H9 (cell line): Measurements from ENCODE around the gene RAB9A. TPM values are rescaled to one million over a fixed set of nuclear protein-coding genes. Genes with fewer than 3 reads are reported as not detected.

ENCODE experiments used
- DNase-seq: peaks from one replicate; pipeline ENCODE4 v3.0.0-alpha.2; 2017
- H2AFZ ChIP-seq: one replicate; pipeline ENCODE4 v1.6.1; 2013; ENCODE audit warnings: mild to moderate bottlenecking, low read length, control low read depth, moderate library complexity
- H2AK5ac ChIP-seq: 2 replicates; pipeline ENCODE4 v1.6.1; 2013; ENCODE audit warnings: low read length, control low read depth, mixed read lengths; ENCODE audit not compliant: insufficient read length
- H2BK120ac ChIP-seq: one replicate; pipeline ENCODE4 v1.6.1; 2013; ENCODE audit warnings: low read depth, mild to moderate bottlenecking, low read length, control low read depth, inconsistent platforms; ENCODE audit not compliant: poor library complexity, severe bottlenecking
- H2BK12ac ChIP-seq: 2 replicates; pipeline ENCODE4 v1.6.1; 2013; ENCODE audit warnings: low read length, control low read depth, mixed read lengths, low read depth; ENCODE audit not compliant: insufficient read length
- H2BK15ac ChIP-seq: 2 replicates; pipeline ENCODE4 v1.6.1; 2013; ENCODE audit warnings: low read depth, low read length, control low read depth
- H2BK20ac ChIP-seq: one replicate; pipeline ENCODE4 v1.6.1; 2013; ENCODE audit warnings: low read depth, mild to moderate bottlenecking, low read length, control low read depth, inconsistent platforms; ENCODE audit not compliant: poor library complexity, severe bottlenecking
- H2BK5ac ChIP-seq: 2 replicates; pipeline ENCODE4 v1.6.1; 2013; ENCODE audit warnings: low read length, control low read depth, mixed read lengths; ENCODE audit not compliant: insufficient read length
- H3K14ac ChIP-seq: 2 replicates; pipeline ENCODE4 v1.6.1; 2013; ENCODE audit warnings: low read length, control low read depth; ENCODE audit not compliant: insufficient read depth
- H3K18ac ChIP-seq: 2 replicates; pipeline ENCODE4 v1.6.1; 2013; ENCODE audit warnings: low read depth, mild to moderate bottlenecking, mixed read lengths, low read length, control low read depth; ENCODE audit not compliant: insufficient read length
- H3K23ac ChIP-seq: 2 replicates; pipeline ENCODE4 v1.6.1; 2013; ENCODE audit warnings: low read length, control low read depth, mixed read lengths, low read depth; ENCODE audit not compliant: insufficient read length
- H3K23me2 ChIP-seq: 2 replicates; pipeline ENCODE4 v1.6.1; 2013; ENCODE audit warnings: low read depth, mild to moderate bottlenecking, mixed read lengths, low read length, control low read depth; ENCODE audit not compliant: insufficient read length, poor library complexity, severe bottlenecking
- H3K27ac ChIP-seq: 2 replicates; pipeline ENCODE4 v1.5.1; 2013; ENCODE audit warnings: low read length, control low read depth, mixed read lengths, low read depth; ENCODE audit not compliant: insufficient read length
- H3K27me3 ChIP-seq: 2 replicates; pipeline ENCODE4 v1.6.1; 2013; ENCODE audit warnings: low read length, control low read depth, inconsistent platforms; ENCODE audit not compliant: insufficient read depth
- H3K4ac ChIP-seq: 2 replicates; pipeline ENCODE4 v1.6.1; 2013; ENCODE audit warnings: low read depth, mild to moderate bottlenecking, control low read depth, inconsistent platforms, low read length, moderate library complexity
- H3K4me1 ChIP-seq: 2 replicates; pipeline ENCODE4 v1.6.1; 2013; ENCODE audit warnings: low read length, control low read depth, inconsistent platforms; ENCODE audit not compliant: insufficient read depth
- H3K4me2 ChIP-seq: 2 replicates; pipeline ENCODE4 v1.6.1; 2013; ENCODE audit warnings: low read length, control low read depth, mixed read lengths; ENCODE audit not compliant: insufficient read length, insufficient read depth
- H3K56ac ChIP-seq: 2 replicates; pipeline ENCODE4 v1.6.1; 2013; ENCODE audit warnings: low read depth, mild to moderate bottlenecking, mixed read lengths, low read length, control low read depth; ENCODE audit not compliant: insufficient read length
- H3K79me1 ChIP-seq: 2 replicates; pipeline ENCODE4 v1.6.1; 2013; ENCODE audit warnings: low read depth, mild to moderate bottlenecking, moderate library complexity, low read length, control low read depth, inconsistent platforms; ENCODE audit not compliant: insufficient read depth, poor library complexity, severe bottlenecking
- H3K79me2 ChIP-seq: 2 replicates; pipeline ENCODE4 v1.6.1; 2013; ENCODE audit warnings: low read length, control low read depth, inconsistent platforms; ENCODE audit not compliant: insufficient read depth
- H3K9ac ChIP-seq: 2 replicates; pipeline ENCODE4 v1.6.1; 2013; ENCODE audit warnings: low read length, control low read depth, mixed read lengths; ENCODE audit not compliant: insufficient read length; ENCODE audit errors: extremely low read depth
- H3K9me3 ChIP-seq: one replicate; pipeline ENCODE4 v1.6.1; 2013; ENCODE audit warnings: low read depth, low read length, inconsistent platforms; ENCODE audit not compliant: control insufficient read depth
- H3T11ph ChIP-seq: one replicate; pipeline ENCODE4 v1.6.1; 2013; ENCODE audit warnings: mild to moderate bottlenecking, low read length, control low read depth, inconsistent platforms
- H4K20me1 ChIP-seq: one replicate; pipeline ENCODE4 v1.6.1; 2013; ENCODE audit not compliant: control insufficient read depth, insufficient read length, insufficient read depth
- H4K5ac ChIP-seq: 2 replicates; pipeline ENCODE4 v1.6.1; 2013; ENCODE audit warnings: low read depth, mild to moderate bottlenecking, mixed read lengths, low read length, control low read depth; ENCODE audit not compliant: insufficient read length
- H4K8ac ChIP-seq: replicated peaks from 2 replicates; pipeline ENCODE4 v1.6.1; 2013; ENCODE audit warnings: low read length, control low read depth, mixed read lengths, low read depth; ENCODE audit not compliant: insufficient read length
- H4K91ac ChIP-seq: 2 replicates; pipeline ENCODE4 v1.6.1; 2013; ENCODE audit warnings: low read depth, mild to moderate bottlenecking, moderate library complexity, mixed read lengths, low read length, control low read depth; ENCODE audit not compliant: insufficient read length
- H3K27ac Mint-ChIP-seq, 3 experiments: 2 replicates in 2 of 3; 3 replicates in 1 of 3; pipeline ENCODE4 v1.8.0; 2020 to 2021; ENCODE audit warnings: mixed read lengths in 3 of 3, mild to moderate bottlenecking in 1 of 3, moderate library complexity in 1 of 3
- H3K27me3 Mint-ChIP-seq: 2 replicates; pipeline ENCODE4 v1.8.0; 2021; ENCODE audit warnings: low read depth, mild to moderate bottlenecking, moderate library complexity, mixed read lengths
- H3K36me3 Mint-ChIP-seq, 3 experiments: 2 replicates in 2 of 3; 3 replicates in 1 of 3; pipeline ENCODE4 v1.8.0; 2020 to 2021; ENCODE audit warnings: low read depth in 3 of 3, mixed read lengths in 3 of 3; ENCODE audit not compliant: insufficient read depth in 1 of 3
- H3K4me1 Mint-ChIP-seq, 2 experiments: 2 replicates each; pipeline ENCODE4 v1.8.0; 2020; ENCODE audit warnings: mixed read lengths in 2 of 2
- H3K4me3 Mint-ChIP-seq, 2 experiments: 2 replicates in 1 of 2; 3 replicates in 1 of 2; pipeline ENCODE4 v1.8.0; 2020 to 2021; ENCODE audit warnings: mild to moderate bottlenecking in 2 of 2, mixed read lengths in 2 of 2, moderate library complexity in 1 of 2
- H3K9me3 Mint-ChIP-seq, 2 experiments: 2 replicates in 1 of 2; 3 replicates in 1 of 2; pipeline ENCODE4 v1.8.0; 2020; ENCODE audit warnings: mild to moderate bottlenecking in 2 of 2, mixed read lengths in 2 of 2, moderate library complexity in 1 of 2
- WGBS: extraction: QIAGEN DNeasy Blood & Tissue Kit; methylation state at CpG from one replicate; pipeline ENCODE4 v1.1.7; 2013; ENCODE audit warnings: missing lambda C conversion rate, low lambda C conversion rate, mixed read lengths; ENCODE audit not compliant: insufficient read length; ENCODE audit errors: extremely low coverage; 5-methylcytosine and 5-hydroxymethylcytosine counted together
- total RNA-seq: library from RNA; stranded (reverse); gene quantifications from 2 replicates; pipeline ENCODE4 v1.2.1, GENCODE V29; 2021
- TF ChIP-seq, protein P1 (sequence below): fragments of 200-600 bp; sonication (generic); conservative IDR thresholded peaks from 3 replicates; pipeline ENCODE4 v1.8.0; 2021; ENCODE audit warnings: antibody characterized with exemption, mild to moderate bottlenecking

The RAB9A gene
- total RNA-seq, 1 experiment from 2014 or later = 21.3 TPM

DNA sequence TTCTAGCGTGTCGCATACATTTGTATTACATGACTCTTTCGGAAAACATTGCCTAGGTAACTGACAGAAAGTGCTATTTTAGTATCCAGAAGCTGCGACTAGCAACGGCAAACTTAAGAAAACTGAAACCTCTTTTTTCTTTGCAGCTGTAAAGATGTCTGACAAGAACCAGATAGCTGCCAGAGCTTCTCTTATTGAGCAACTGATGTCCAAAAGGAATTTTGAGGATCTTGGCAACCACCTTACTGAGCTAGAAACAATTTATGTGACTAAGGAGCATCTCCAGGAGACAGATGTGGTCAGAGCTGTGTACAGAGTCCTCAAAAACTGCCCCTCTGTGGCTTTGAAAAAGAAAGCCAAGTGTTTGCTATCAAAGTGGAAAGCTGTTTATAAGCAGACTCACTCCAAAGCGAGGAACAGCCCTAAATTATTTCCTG is 26.6 kb upstream of the RAB9A start:
- H2BK120ac ChIP-seq = no peak overlapping the region
- no peak overlapping the region for H4K5ac ChIP-seq
- no peak overlapping the region for H3K9ac ChIP-seq
- no peaks in the 10 kb centered on the region for H3K79me2 ChIP-seq
- no peak overlapping the region for H3K23ac ChIP-seq
- peaks cover 38 to 59% of the 10 kb centered on the region in 2 experiments for H3K9me3 Mint-ChIP-seq
- no peaks in the 10 kb centered on the region for H3K27me3 Mint-ChIP-seq
- peaks cover 15 to 34% (median 31%) of the 10 kb centered on the region in 3 experiments; a peak in 6 of 7 replicates for H3K36me3 Mint-ChIP-seq
- no peak overlapping the region for H2AK5ac ChIP-seq
- TF ChIP-seq, protein P1, sequence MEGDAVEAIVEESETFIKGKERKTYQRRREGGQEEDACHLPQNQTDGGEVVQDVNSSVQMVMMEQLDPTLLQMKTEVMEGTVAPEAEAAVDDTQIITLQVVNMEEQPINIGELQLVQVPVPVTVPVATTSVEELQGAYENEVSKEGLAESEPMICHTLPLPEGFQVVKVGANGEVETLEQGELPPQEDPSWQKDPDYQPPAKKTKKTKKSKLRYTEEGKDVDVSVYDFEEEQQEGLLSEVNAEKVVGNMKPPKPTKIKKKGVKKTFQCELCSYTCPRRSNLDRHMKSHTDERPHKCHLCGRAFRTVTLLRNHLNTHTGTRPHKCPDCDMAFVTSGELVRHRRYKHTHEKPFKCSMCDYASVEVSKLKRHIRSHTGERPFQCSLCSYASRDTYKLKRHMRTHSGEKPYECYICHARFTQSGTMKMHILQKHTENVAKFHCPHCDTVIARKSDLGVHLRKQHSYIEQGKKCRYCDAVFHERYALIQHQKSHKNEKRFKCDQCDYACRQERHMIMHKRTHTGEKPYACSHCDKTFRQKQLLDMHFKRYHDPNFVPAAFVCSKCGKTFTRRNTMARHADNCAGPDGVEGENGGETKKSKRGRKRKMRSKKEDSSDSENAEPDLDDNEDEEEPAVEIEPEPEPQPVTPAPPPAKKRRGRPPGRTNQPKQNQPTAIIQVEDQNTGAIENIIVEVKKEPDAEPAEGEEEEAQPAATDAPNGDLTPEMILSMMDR = no peak
- H3K9me3 ChIP-seq = no peaks in the 10 kb centered on the region
- H4K8ac ChIP-seq = no peak overlapping the region
- H2BK20ac ChIP-seq = no peak overlapping the region
- H3K79me1 ChIP-seq = no peaks in the 10 kb centered on the region
- H3K4me2 ChIP-seq = no peak overlapping the region
- WGBS = no CpG with 5 or more reads among the region's 6 CpGs
- H2BK5ac ChIP-seq = no peak overlapping the region
- H3K27me3 ChIP-seq = no peaks in the 10 kb centered on the region
- H2BK12ac ChIP-seq = no peak overlapping the region
- H4K20me1 ChIP-seq = no peaks in the 10 kb centered on the region
- H3K27ac Mint-ChIP-seq = no peak overlapping the region
- H3K18ac ChIP-seq = no peak overlapping the region
- H3K14ac ChIP-seq = no peak overlapping the region
- H3K23me2 ChIP-seq = no peaks in the 10 kb centered on the region
- H3T11ph ChIP-seq = no peak overlapping the region
- no peak overlapping the region for H3K56ac ChIP-seq
- no peak overlapping the region for H3K27ac ChIP-seq
- H2BK15ac ChIP-seq = no peak overlapping the region
- H4K91ac ChIP-seq = no peak overlapping the region
- H3K4ac ChIP-seq = no peak overlapping the region
- H3K4me1 ChIP-seq = no peaks in the 10 kb centered on the region
- H3K4me3 Mint-ChIP-seq = no peak overlapping the region
- H2AFZ ChIP-seq = no peak overlapping the region
- peaks cover 6 to 7% of the 10 kb centered on the region in 2 experiments for H3K4me1 Mint-ChIP-seq
- DNase-seq = no peak
